Activated CD8-positive, alpha-beta memory T cell treated with anti-CD3 and anti-CD28 coated beads, Interleukin-2, amount 50 U/mL, for 48 hours (primary cell): ENCODE results near the gene GLDC.
"Not testable (repeated sequence)": the region's sequence is repeated elsewhere in the genome, so short reads cannot be mapped to it uniquely, and the experiment has no call there.

Experiments
- DNase-seq: peaks from one replicate; pipeline ENCODE4 v3.0.0-alpha.2; 2020

Gene GLDC

GRCh38 chr9:6660512-6660911 lies 15.0 kb upstream of the GLDC start:
- no peak for DNase-seq

GRCh38 chr9:6658628-6659353 lies 13.3 kb upstream of the GLDC start:
- DNase-seq = no peak

GRCh38 chr9:6656614-6657300 lies 11.2 kb upstream of the GLDC start:
- no peak for DNase-seq

- DNase-seq = no peak
Measured at GRCh38 chr9:6655036-6655435, 9.5 kb upstream of the GLDC start.

GRCh38 chr9:6646293-6646636 lies 736 bp upstream of the GLDC start:
- DNase-seq = peak; percentile 52

- DNase-seq = peak; percentile 55
Measured at GRCh38 chr9:6645105-6645354, 499 bp downstream of the GLDC start.

- DNase-seq = no peak
Measured at GRCh38 chr9:6644346-6645104, 1.0 kb downstream of the GLDC start.

- no peak for DNase-seq
Measured at GRCh38 chr9:6641961-6642360, 3.6 kb downstream of the GLDC start.

- no peak for DNase-seq
Measured at GRCh38 chr9:6641561-6641960, 4.0 kb downstream of the GLDC start.

- DNase-seq = no peak
Measured at GRCh38 chr9:6641056-6641455, 4.5 kb downstream of the GLDC start.

GRCh38 chr9:6640268-6641051 lies 5.1 kb downstream of the GLDC start:
- no peak for DNase-seq

- no peak for DNase-seq
Measured at GRCh38 chr9:6639622-6640021, 5.9 kb downstream of the GLDC start.

GRCh38 chr9:6634444-6634843 lies 11.1 kb downstream of the GLDC start:
- DNase-seq = no peak

GRCh38 chr9:6633378-6633777 lies 12.2 kb downstream of the GLDC start:
- no peak for DNase-seq

- no peak for DNase-seq
Measured at GRCh38 chr9:6632516-6633183, 12.9 kb downstream of the GLDC start.

- no peak for DNase-seq
Measured at GRCh38 chr9:6631207-6631512, 14.4 kb downstream of the GLDC start.

- no peak for DNase-seq
Measured at GRCh38 chr9:6630502-6631206, 14.9 kb downstream of the GLDC start.

GRCh38 chr9:6628704-6629103 lies 16.8 kb downstream of the GLDC start:
- no peak for DNase-seq

- DNase-seq = no peak
Measured at GRCh38 chr9:6625363-6625762, 20.2 kb downstream of the GLDC start.

- DNase-seq = not testable (repeated sequence)
Measured at GRCh38 chr9:6622784-6623183, 22.7 kb downstream of the GLDC start.

GRCh38 chr9:6620796-6621195 lies 24.7 kb downstream of the GLDC start:
- no peak for DNase-seq

GRCh38 chr9:6620353-6620752 lies 25.2 kb downstream of the GLDC start:
- DNase-seq = no peak

- DNase-seq = no peak
Measured at GRCh38 chr9:6619909-6620308, 25.6 kb downstream of the GLDC start.
